NB4 (cell line): ENCODE data around the gene CHST11.

Source experiments
- MYC ChIP-seq: IDR thresholded peaks from 2 replicates; pipeline ENCODE4 v1.6.1; 2011; ENCODE audit warnings: low read depth, low read length
- POLR2A ChIP-seq: IDR thresholded peaks from 2 replicates; pipeline ENCODE4 v1.6.1; 2011; ENCODE audit warnings: mild to moderate bottlenecking; ENCODE audit not compliant: insufficient read length; ENCODE audit errors: extremely low read depth
- TF ChIP-seq, protein P1 (sequence below): IDR thresholded peaks from one replicate; pipeline ENCODE4 v1.5.1; 2012; ENCODE audit warnings: low read depth, low read length
- TF ChIP-seq, protein P2 (sequence below): IDR thresholded peaks from 2 replicates; pipeline ENCODE4 v1.6.1; 2011; ENCODE audit warnings: low read depth, low read length

DNA sequence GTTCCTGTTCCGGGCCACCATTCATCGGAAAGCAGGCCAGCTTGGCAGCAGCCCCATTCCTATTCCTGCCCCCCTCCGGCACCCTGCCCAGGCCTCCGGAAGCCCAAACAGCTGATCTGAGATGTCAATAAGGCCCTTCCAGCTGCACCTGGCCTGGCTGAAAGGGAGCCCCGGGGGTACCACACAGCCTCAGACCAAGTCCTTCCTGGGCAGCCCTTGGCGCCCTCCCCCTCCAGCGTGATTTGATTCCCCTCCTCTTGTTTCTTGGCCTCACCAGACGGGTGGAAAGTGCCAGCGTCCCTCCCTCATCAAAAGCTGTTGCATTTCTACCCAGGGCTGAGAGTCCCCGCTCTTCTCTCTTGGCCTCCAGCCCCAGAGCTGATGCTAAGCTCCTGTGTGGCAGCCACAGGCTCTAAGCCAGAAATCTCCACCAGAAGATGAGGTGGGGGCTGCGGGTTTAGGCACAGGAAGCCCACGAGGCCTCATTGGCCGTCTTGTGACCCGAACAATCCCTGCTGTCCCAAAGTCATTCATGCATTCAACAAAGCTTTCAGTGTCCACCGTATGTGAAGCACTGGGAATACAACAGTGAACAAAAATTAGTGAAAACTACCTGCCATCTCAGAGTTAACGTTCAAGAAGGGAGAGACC lies 285.9 kb downstream of the CHST11 start:
- no peak for TF ChIP-seq POLR2A
- TF ChIP-seq, protein P1, sequence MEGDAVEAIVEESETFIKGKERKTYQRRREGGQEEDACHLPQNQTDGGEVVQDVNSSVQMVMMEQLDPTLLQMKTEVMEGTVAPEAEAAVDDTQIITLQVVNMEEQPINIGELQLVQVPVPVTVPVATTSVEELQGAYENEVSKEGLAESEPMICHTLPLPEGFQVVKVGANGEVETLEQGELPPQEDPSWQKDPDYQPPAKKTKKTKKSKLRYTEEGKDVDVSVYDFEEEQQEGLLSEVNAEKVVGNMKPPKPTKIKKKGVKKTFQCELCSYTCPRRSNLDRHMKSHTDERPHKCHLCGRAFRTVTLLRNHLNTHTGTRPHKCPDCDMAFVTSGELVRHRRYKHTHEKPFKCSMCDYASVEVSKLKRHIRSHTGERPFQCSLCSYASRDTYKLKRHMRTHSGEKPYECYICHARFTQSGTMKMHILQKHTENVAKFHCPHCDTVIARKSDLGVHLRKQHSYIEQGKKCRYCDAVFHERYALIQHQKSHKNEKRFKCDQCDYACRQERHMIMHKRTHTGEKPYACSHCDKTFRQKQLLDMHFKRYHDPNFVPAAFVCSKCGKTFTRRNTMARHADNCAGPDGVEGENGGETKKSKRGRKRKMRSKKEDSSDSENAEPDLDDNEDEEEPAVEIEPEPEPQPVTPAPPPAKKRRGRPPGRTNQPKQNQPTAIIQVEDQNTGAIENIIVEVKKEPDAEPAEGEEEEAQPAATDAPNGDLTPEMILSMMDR, result no peak
- TF ChIP-seq MYC, result no peak
- TF ChIP-seq, protein P2, sequence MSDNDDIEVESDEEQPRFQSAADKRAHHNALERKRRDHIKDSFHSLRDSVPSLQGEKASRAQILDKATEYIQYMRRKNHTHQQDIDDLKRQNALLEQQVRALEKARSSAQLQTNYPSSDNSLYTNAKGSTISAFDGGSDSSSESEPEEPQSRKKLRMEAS, result no peak
